Esophagus squamous epithelium (tissue), 4 donors: Measurements from ENCODE around the gene LANCL1.

Source experiments
- POLR2A ChIP-seq, 4 donors: fragments of 450-650 bp; IDR thresholded peaks; one replicate each; pipeline ENCODE4 v1.6.1; 2017; ENCODE audit warnings: antibody characterized with exemption in 4 of 4, mild to moderate bottlenecking in 4 of 4, moderate library complexity in 3 of 4
- TF ChIP-seq, protein P1 (sequence below), 6 experiments: fragments of 450-650 bp in 4 of 6; fragments of 200-600 bp in 2 of 6; sonication (generic) in 2 of 6; IDR thresholded peaks; one replicate each; pipeline ENCODE4 v1.5.1; 2016 to 2019; ENCODE audit warnings: antibody characterized with exemption in 6 of 6, mild to moderate bottlenecking in 4 of 6, moderate library complexity in 4 of 6

GRCh38 chr2:210459880-210460279, 16.7 kb downstream of the LANCL1 start:
- TF ChIP-seq, protein P1, sequence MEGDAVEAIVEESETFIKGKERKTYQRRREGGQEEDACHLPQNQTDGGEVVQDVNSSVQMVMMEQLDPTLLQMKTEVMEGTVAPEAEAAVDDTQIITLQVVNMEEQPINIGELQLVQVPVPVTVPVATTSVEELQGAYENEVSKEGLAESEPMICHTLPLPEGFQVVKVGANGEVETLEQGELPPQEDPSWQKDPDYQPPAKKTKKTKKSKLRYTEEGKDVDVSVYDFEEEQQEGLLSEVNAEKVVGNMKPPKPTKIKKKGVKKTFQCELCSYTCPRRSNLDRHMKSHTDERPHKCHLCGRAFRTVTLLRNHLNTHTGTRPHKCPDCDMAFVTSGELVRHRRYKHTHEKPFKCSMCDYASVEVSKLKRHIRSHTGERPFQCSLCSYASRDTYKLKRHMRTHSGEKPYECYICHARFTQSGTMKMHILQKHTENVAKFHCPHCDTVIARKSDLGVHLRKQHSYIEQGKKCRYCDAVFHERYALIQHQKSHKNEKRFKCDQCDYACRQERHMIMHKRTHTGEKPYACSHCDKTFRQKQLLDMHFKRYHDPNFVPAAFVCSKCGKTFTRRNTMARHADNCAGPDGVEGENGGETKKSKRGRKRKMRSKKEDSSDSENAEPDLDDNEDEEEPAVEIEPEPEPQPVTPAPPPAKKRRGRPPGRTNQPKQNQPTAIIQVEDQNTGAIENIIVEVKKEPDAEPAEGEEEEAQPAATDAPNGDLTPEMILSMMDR (IDR thresholded peaks at IDR 0.05) = no peak
- TF ChIP-seq POLR2A (IDR thresholded peaks at IDR 0.05) = no peak
